ENCODE measurements around the gene OR8B12. TPM values are rescaled to one million over a fixed set of nuclear protein-coding genes. Genes with fewer than 3 reads are reported as not detected.

OR8B12 gene
- total RNA-seq, 1 experiment from 2014 or later, result not detected

DNA sequence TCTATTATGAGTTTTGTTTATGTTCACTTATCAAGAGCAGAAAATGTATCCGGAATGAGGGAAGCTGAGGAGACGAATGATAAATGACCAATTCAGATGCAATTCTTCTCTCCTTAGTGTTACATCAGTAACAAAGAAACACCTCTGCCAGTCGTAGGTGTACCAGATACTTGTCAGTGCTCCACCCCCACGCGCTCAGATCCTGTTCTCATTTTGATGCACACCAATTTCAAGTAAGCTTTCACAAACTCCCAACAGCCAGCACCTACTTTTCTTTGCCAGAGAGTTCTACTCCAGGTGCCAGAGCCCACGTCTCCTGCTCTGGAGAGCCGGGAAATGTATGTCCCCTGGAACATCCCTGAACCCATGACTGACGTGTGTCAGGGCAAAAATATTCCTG is 43.7 kb downstream of the OR8B12 start:
- no peaks in the 10 kb centered on the region for H3K79me2 ChIP-seq (ENCODE audit: low read length)
- no peak overlapping the region for H3K4me3 ChIP-seq (ENCODE audit: low read length)
- no peak for ATAC-seq
- no peaks in the 10 kb centered on the region for H3K36me3 ChIP-seq (ENCODE audit: low read depth, low read length)
- no peaks in the 10 kb centered on the region for H3K9me3 ChIP-seq (ENCODE audit: low read length)
- H3K4me1 ChIP-seq (ENCODE audit: insufficient read depth, low read length), result no peaks in the 10 kb centered on the region
- H3K27ac ChIP-seq (ENCODE audit: low read length), result no peak overlapping the region
- ChIA-PET POLR2A (ENCODE audit: unreplicated experiment) (interaction anchor here (0.5 kb wide), 1 partner anchor 1013 kb away, joined by 3 read pairs; no protein-coding TSS in a partner anchor), CTCF (no interaction called here)
- no peak overlapping the region for H3K9ac ChIP-seq (ENCODE audit: low read length)
- DNase-seq, result no peak
- peaks cover 89% of the 10 kb centered on the region for H3K27me3 ChIP-seq (ENCODE audit: low read length)
- TF ChIP-seq EZH2 (IDR thresholded peaks at IDR 0.05; ENCODE audit: low read length, unreplicated experiment) (no peak), EZH2phosphoT487 (IDR thresholded peaks at IDR 0.05; ENCODE audit: borderline replicate concordance, low read length) (no peak)
- TF ChIP-seq, protein P1, sequence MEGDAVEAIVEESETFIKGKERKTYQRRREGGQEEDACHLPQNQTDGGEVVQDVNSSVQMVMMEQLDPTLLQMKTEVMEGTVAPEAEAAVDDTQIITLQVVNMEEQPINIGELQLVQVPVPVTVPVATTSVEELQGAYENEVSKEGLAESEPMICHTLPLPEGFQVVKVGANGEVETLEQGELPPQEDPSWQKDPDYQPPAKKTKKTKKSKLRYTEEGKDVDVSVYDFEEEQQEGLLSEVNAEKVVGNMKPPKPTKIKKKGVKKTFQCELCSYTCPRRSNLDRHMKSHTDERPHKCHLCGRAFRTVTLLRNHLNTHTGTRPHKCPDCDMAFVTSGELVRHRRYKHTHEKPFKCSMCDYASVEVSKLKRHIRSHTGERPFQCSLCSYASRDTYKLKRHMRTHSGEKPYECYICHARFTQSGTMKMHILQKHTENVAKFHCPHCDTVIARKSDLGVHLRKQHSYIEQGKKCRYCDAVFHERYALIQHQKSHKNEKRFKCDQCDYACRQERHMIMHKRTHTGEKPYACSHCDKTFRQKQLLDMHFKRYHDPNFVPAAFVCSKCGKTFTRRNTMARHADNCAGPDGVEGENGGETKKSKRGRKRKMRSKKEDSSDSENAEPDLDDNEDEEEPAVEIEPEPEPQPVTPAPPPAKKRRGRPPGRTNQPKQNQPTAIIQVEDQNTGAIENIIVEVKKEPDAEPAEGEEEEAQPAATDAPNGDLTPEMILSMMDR (conservative IDR thresholded peaks at IDR 0.05; ENCODE audit: low read depth, low read length), result no peak
- H3F3A ChIP-seq (ENCODE audit: low read length, unreplicated experiment), result no peaks in the 10 kb centered on the region
- H2AFZ ChIP-seq (ENCODE audit: low read length), result no peak overlapping the region
- 0 out of 2 replicates have a peak, but pooled peaks cover 3% of the 10 kb centered on the region for H4K20me1 ChIP-seq (ENCODE audit: low read length)
- no peak overlapping the region for H3K4me2 ChIP-seq (ENCODE audit: low read length)
- no peaks in the 10 kb centered on the region for H3K9me2 ChIP-seq (replicated peaks; ENCODE audit: low read length)
- no TSS peak for BruUV-seq (replicated peaks)
- intact Hi-C loops (cut with micrococcal nuclease), result no loop called here

DNA sequence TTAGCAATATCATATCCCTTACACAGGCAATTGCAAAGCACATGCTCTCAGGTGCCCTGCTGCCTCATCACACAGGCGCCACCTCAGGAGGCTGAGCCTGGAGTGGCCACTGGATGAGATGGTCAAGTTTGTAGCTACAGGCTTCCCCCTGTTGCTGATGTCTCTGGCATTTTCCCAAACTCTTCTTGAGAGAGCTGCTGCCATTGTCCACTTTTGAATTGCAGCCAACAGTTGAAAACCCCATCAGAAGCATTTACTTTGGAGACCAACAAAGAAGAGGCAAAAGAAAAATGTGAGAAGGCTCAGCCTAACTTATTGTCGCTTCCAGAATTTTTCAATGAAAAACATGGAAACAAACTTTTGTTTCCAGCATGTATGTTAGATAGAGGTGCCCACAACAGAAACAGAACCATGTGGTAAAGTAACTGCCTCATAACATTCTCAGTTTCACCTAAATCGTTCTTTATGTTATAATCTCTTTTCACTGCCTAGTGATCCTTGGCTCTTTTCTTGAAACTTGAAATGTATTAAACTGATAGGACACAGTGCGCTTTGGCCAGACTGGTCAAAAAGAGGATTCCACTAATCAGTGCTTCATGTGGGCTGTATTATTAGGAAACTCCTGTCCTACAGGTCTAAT is 50.3 kb downstream of the OR8B12 start:
- no peaks in the 10 kb centered on the region for H3K36me3 ChIP-seq (ENCODE audit: low read depth, low read length)
- no TSS peak for BruUV-seq (replicated peaks)
- CTCF ChIA-PET, result no interaction called here

More for the DNA sequence above, 50.3 kb downstream of the OR8B12 start:
- Histone ChIP-seq H3K9me3 (ENCODE audit: low read length) (no peaks in the 10 kb centered on the region), H3K9ac (ENCODE audit: low read length) (no peak overlapping the region), H2AFZ (ENCODE audit: low read length) (no peak overlapping the region), H4K20me1 (ENCODE audit: low read length) (no peaks in the 10 kb centered on the region), H3K4me2 (ENCODE audit: low read length) (no peak overlapping the region), H3K9me2 (replicated peaks; ENCODE audit: low read length) (no peaks in the 10 kb centered on the region), H3K79me2 (ENCODE audit: low read length) (no peaks in the 10 kb centered on the region), H3K27ac (ENCODE audit: low read length) (no peak overlapping the region), H3K4me3 (ENCODE audit: low read length) (no peak overlapping the region), H3K4me1 (ENCODE audit: insufficient read depth, low read length) (no peaks in the 10 kb centered on the region), H3F3A (ENCODE audit: low read length, unreplicated experiment) (no peaks in the 10 kb centered on the region), H3K27me3 (ENCODE audit: low read length) (peaks cover 69% of the 10 kb centered on the region)
- POLR2A ChIA-PET (ENCODE audit: unreplicated experiment), result no interaction called here
- no peak for DNase-seq
- no peak for ATAC-seq
- TF ChIP-seq, protein P1 (conservative IDR thresholded peaks at IDR 0.05; ENCODE audit: low read depth, low read length), result no peak
- TF ChIP-seq EZH2 (IDR thresholded peaks at IDR 0.05; ENCODE audit: low read length, unreplicated experiment) (no peak), EZH2phosphoT487 (IDR thresholded peaks at IDR 0.05; ENCODE audit: borderline replicate concordance, low read length) (no peak)
- intact Hi-C loops (cut with micrococcal nuclease), result no loop called here

Other genes starting within 250 kb of the OR8B12 start
- not detected in 2 replicates for gene OR8D1, start 229.7 kb downstream of the OR8B12 start, total RNA-seq (2014; rRNA removed)
- gene OR8D2, start 223.5 kb downstream of the OR8B12 start, total RNA-seq (2014; rRNA removed), result not detected in 2 replicates
- gene OR8B2, start 159.2 kb downstream of the OR8B12 start, total RNA-seq (2014; rRNA removed), result not detected in 2 replicates
- not detected in 2 replicates for gene OR8B3, start 144.6 kb downstream of the OR8B12 start, total RNA-seq (2014; rRNA removed)
- gene OR8B4, start 118.8 kb downstream of the OR8B12 start, total RNA-seq (2014; rRNA removed), result not detected in 2 replicates
- not detected in 2 replicates for gene OR8B8, start 98.0 kb downstream of the OR8B12 start, total RNA-seq (2014; rRNA removed)
- 0.04 TPM in 1 of 2 replicates, not detected in the other for gene OR8A1, start 26.3 kb upstream of the OR8B12 start, total RNA-seq (2014; rRNA removed)
- gene PANX3, start 67.8 kb upstream of the OR8B12 start, total RNA-seq (2014; rRNA removed), result not detected in 2 replicates
- 20.6 and 21.8 TPM in 2 replicates for gene TBRG1, start 79.2 kb upstream of the OR8B12 start, total RNA-seq (2014; rRNA removed)
- 12.8 and 17.6 TPM in 2 replicates for gene SIAE, start 130.1 kb upstream of the OR8B12 start, total RNA-seq (2014; rRNA removed)
- gene SPA17, start 130.2 kb upstream of the OR8B12 start, total RNA-seq (2014; rRNA removed), result 14.0 and 16.5 TPM in 2 replicates
- gene NRGN, start 196.3 kb upstream of the OR8B12 start, total RNA-seq (2014; rRNA removed), result 15.5 and 20.3 TPM in 2 replicates
- not detected in 2 replicates for gene VSIG2, start 208.6 kb upstream of the OR8B12 start, total RNA-seq (2014; rRNA removed)
- 10.4 and 10.8 TPM in 2 replicates for gene ESAM, start 218.6 kb upstream of the OR8B12 start, total RNA-seq (2014; rRNA removed)

All from PC-3 (cell line).